T-cell (primary cell): ENCODE results near the gene DMTF1. TPM values are rescaled to one million over a fixed set of nuclear protein-coding genes. Genes with fewer than 3 reads are reported as not detected.

Experiments used
- ATAC-seq, 4 experiments: fragments of 200-7000 bp in 3 of 4; fragments of 150-1000 bp in 1 of 4; cut with Tn5 transposase; replicated peaks in 1 of 4; 1 replicate in 3 of 4; 2 replicates in 1 of 4; pipeline ENCODE4 v1.10.0; 2021; ENCODE audit warnings: moderate library complexity in 3 of 4, mild to moderate bottlenecking in 2 of 4, moderate number of reproducible peaks in 1 of 4
- CTCF ChIA-PET, 2 donors: fragments of 300-600 bp; sonication (Branson Sonifier 250); formaldehyde crosslinking; loops; one replicate each; lab custom pipeline; 2022; ENCODE audit warnings: antibody characterized with exemption in 2 of 2; lab: Charles Lee
- POLR2A ChIA-PET, 2 donors: fragments of 300-600 bp; sonication (Branson Sonifier 250); formaldehyde crosslinking; loops; one replicate each; lab custom pipeline; 2022; ENCODE audit warnings: antibody characterized with exemption in 2 of 2; lab: Charles Lee
- DNase-seq, 35 experiments: peaks; one replicate each; pipeline versions ENCODE4 v3.0.0 to v3.0.0-alpha.2; 2013 to 2023
- H3K27ac ChIP-seq: one replicate; pipeline ENCODE4 v1.5.1; 2013; ENCODE audit warnings: low read length
- H3K27me3 ChIP-seq, 2 experiments: replicated peaks in 1 of 2; 1 replicate in 1 of 2; 2 replicates in 1 of 2; pipeline versions ENCODE4 v1.6.1 to v1.7.0; 2013; ENCODE audit warnings: low read length in 1 of 2, mixed read lengths in 1 of 2; ENCODE audit not compliant: control insufficient read depth in 2 of 2, insufficient read depth in 2 of 2; ENCODE audit errors: extremely low read depth in 1 of 2
- H3K36me3 ChIP-seq, 2 donors: 1 replicate in 1 of 2; 2 replicates in 1 of 2; pipeline versions ENCODE4 v1.6.1 to v1.7.0; 2013; ENCODE audit warnings: low read length in 1 of 2; ENCODE audit not compliant: control insufficient read depth in 2 of 2, insufficient read depth in 1 of 2; ENCODE audit errors: extremely low read depth in 1 of 2
- H3K4me1 ChIP-seq, 2 experiments: 1 replicate in 1 of 2; 2 replicates in 1 of 2; pipeline versions ENCODE4 v1.6.1 to v1.7.0; 2013; ENCODE audit warnings: low read length in 2 of 2, mixed read lengths in 1 of 2; ENCODE audit not compliant: insufficient read depth in 2 of 2, control insufficient read depth in 1 of 2; ENCODE audit errors: extremely low read depth in 1 of 2
- H3K4me3 ChIP-seq, 2 donors: 1 replicate in 1 of 2; 2 replicates in 1 of 2; pipeline versions ENCODE4 v1.5.1 to v1.7.0; 2013; ENCODE audit warnings: mild to moderate bottlenecking in 2 of 2, low read length in 1 of 2, moderate library complexity in 1 of 2; ENCODE audit not compliant: control insufficient read depth in 1 of 2; ENCODE audit errors: extremely low read depth in 1 of 2
- H3K9me3 ChIP-seq: 2 replicates; pipeline ENCODE4 v1.7.0; 2013
- H3K27ac Mint-ChIP-seq, 2 donors: one replicate each; pipeline ENCODE4 v1.8.0; 2020 to 2021; ENCODE audit warnings: mild to moderate bottlenecking in 2 of 2, mixed read lengths in 2 of 2
- H3K27me3 Mint-ChIP-seq, 2 donors: one replicate each; pipeline ENCODE4 v1.8.0; 2021 to 2022; ENCODE audit warnings: mixed read lengths in 2 of 2
- H3K36me3 Mint-ChIP-seq: one replicate; pipeline ENCODE4 v1.8.0; 2021; ENCODE audit warnings: mixed read lengths
- H3K4me1 Mint-ChIP-seq, 3 donors: one replicate each; pipeline ENCODE4 v1.8.0; 2020 to 2022; ENCODE audit warnings: mixed read lengths in 3 of 3, mild to moderate bottlenecking in 1 of 3
- H3K4me3 Mint-ChIP-seq, 3 donors: one replicate each; pipeline ENCODE4 v1.8.0; 2020 to 2022; ENCODE audit warnings: mild to moderate bottlenecking in 3 of 3, mixed read lengths in 3 of 3, moderate library complexity in 3 of 3
- H3K9me3 Mint-ChIP-seq, 3 donors: one replicate each; pipeline ENCODE4 v1.8.0; 2020 to 2022; ENCODE audit warnings: mixed read lengths in 3 of 3
- WGBS: methylation state at CpG from one replicate; pipeline ENCODE4 v1.1.5; 2013; ENCODE audit warnings: missing lambda C conversion rate; ENCODE audit not compliant: insufficient coverage; 5-methylcytosine and 5-hydroxymethylcytosine counted together
- total RNA-seq, 35 experiments: library from RNA in 6 of 35; stranded (reverse) in 6 of 35; fragments of 120-200 nt in 1 of 35; gene quantifications; one replicate each; pipeline versions ENCODE4 v1.2.1 to v1.2.4 and lab custom pipeline; 2013 to 2026

The DMTF1 gene
- total RNA-seq, 5 donors from 2014 or later (not counting 1 experiment from before 2014, with no cell fraction given) = 128 to 176 (median 136) TPM

GRCh38 chr7:87192784-87193487, 40.7 kb downstream of the DMTF1 start:
- ChIA-PET POLR2A (interaction anchor here (0.9 to 1.3 kb wide), 4 partner anchors 21 to 39 kb away, joined by 3 to 6 read pairs (median 4); no protein-coding TSS in a partner anchor), CTCF (interaction anchor here in 1 of 2 donors (0.6 kb wide), 1 partner anchor 35 kb away, joined by 3 read pairs; no protein-coding TSS in a partner anchor)
- H3K4me1 Mint-ChIP-seq = peaks cover 35 to 52% (median 40%) of the 10 kb centered on the region in 3 donors
- peaks cover 53% of the 10 kb centered on the region for H3K36me3 Mint-ChIP-seq
- peak overlapping the region; percentile 62 to 65 for H3K27ac Mint-ChIP-seq
- Histone ChIP-seq H3K27me3 (no peaks in the 10 kb centered on the region), H3K36me3 (peaks cover 8 to 82% of the 10 kb centered on the region in 2 donors), H3K27ac (no peak overlapping the region), H3K4me3 (no peak overlapping the region), H3K4me1 (no peaks in the 10 kb centered on the region), H3K9me3 (no peaks in the 10 kb centered on the region)
- DNase-seq (no peak), ATAC-seq (peak in 1 of 4 experiments; percentile 20)
- WGBS = 50% methylated on average over 1 of the region's 6 CpGs
- no peak overlapping the region for H3K4me3 Mint-ChIP-seq
- no peaks in the 10 kb centered on the region for H3K9me3 Mint-ChIP-seq
- H3K27me3 Mint-ChIP-seq = no peaks in the 10 kb centered on the region

- CTCF ChIA-PET = no interaction called here
Measured at GRCh38 chr7:87193912-87194311, 41.7 kb downstream of the DMTF1 start.

GRCh38 chr7:87199241-87199640, 47.0 kb downstream of the DMTF1 start:
- Histone ChIP-seq H3K4me3 (no peak overlapping the region), H3K4me1 (peaks cover 2 to 11% of the 10 kb centered on the region in 2 experiments), H3K27me3 (no peaks in the 10 kb centered on the region), H3K36me3 (peaks cover 1 to 50% of the 10 kb centered on the region in 2 donors), H3K9me3 (no peaks in the 10 kb centered on the region), H3K27ac (no peak overlapping the region)
- ATAC-seq = no peak
- CTCF ChIA-PET = interaction anchor here (0.7 to 2.7 kb wide), 6 partner anchors 9 to 46 kb away, joined by 3 to 7 read pairs (median 5); partner anchors contain the start of gene DMTF1 (in 1 of the 2)
- H3K9me3 Mint-ChIP-seq = peaks cover 4 to 7% (median 4%) of the 10 kb centered on the region in 3 donors
- H3K36me3 Mint-ChIP-seq = peaks cover 60% of the 10 kb centered on the region
- POLR2A ChIA-PET = interaction anchor here (0.7 to 2.1 kb wide), 6 partner anchors 13 to 46 kb away, joined by 3 to 11 read pairs (median 3); no protein-coding TSS in a partner anchor
- WGBS = 100% methylated on average over 1 of the region's 1 CpG
- no peak overlapping the region for H3K4me3 Mint-ChIP-seq
- peak overlapping the region; percentile 17 to 77 for H3K27ac Mint-ChIP-seq
- DNase-seq = no peak
- peaks cover 60 to 78% (median 73%) of the 10 kb centered on the region in 3 donors for H3K4me1 Mint-ChIP-seq
- no peaks in the 10 kb centered on the region for H3K27me3 Mint-ChIP-seq

More at GRCh38 chr7:87193912-87194311, 41.7 kb downstream of the DMTF1 start:
- Mint-ChIP-seq H3K27ac (peak overlapping the region in 1 of 2 donors; percentile 62), H3K36me3 (peaks cover 55% of the 10 kb centered on the region), H3K9me3 (no peaks in the 10 kb centered on the region), H3K4me3 (no peak overlapping the region), H3K27me3 (no peaks in the 10 kb centered on the region), H3K4me1 (peaks cover 41 to 56% (median 41%) of the 10 kb centered on the region in 3 donors)
- POLR2A ChIA-PET = no interaction called here
- H3K9me3 ChIP-seq = no peaks in the 10 kb centered on the region
- no peaks in the 10 kb centered on the region for H3K27me3 ChIP-seq
- no peak overlapping the region for H3K27ac ChIP-seq
- H3K4me1 ChIP-seq = no peaks in the 10 kb centered on the region
- H3K36me3 ChIP-seq = peaks cover 8 to 76% of the 10 kb centered on the region in 2 donors
- WGBS = no CpG with 5 or more reads among the region's 1 CpG
- H3K4me3 ChIP-seq = no peak overlapping the region
- ATAC-seq (no peak), DNase-seq (no peak)

- CTCF ChIA-PET = interaction anchor here (1.1 to 2.7 kb wide), 3 partner anchors 13 to 47 kb away, joined by 5 to 7 read pairs (median 7); partner anchors contain the start of gene DMTF1 (in 1 of the 2)
- H3K4me3 Mint-ChIP-seq = peak overlapping the region in 2 of 3 donors; percentile 25 to 27
- peak in 2 of 4 experiments; percentile 23 to 25 for ATAC-seq
- 44% methylated on average over 3 of the region's 6 CpGs for WGBS
- no peaks in the 10 kb centered on the region for H3K27me3 Mint-ChIP-seq
- Histone ChIP-seq H3K27ac (peak overlapping the region; percentile 26), H3K4me1 (peaks cover 2 to 14% of the 10 kb centered on the region in 2 experiments), H3K9me3 (no peaks in the 10 kb centered on the region), H3K27me3 (no peaks in the 10 kb centered on the region), H3K36me3 (peaks cover 6 to 47% of the 10 kb centered on the region in 2 donors), H3K4me3 (no peak overlapping the region)
- H3K4me1 Mint-ChIP-seq = peaks cover 63 to 75% (median 74%) of the 10 kb centered on the region in 3 donors
- DNase-seq = no peak
- peaks cover 60% of the 10 kb centered on the region for H3K36me3 Mint-ChIP-seq
- peak overlapping the region; percentile 72 to 77 for H3K27ac Mint-ChIP-seq
- POLR2A ChIA-PET = interaction anchor here (1.2 to 2.1 kb wide), 2 partner anchors 13 to 17 kb away, joined by 3 to 11 read pairs; no protein-coding TSS in a partner anchor
- peaks cover 4 to 8% (median 5%) of the 10 kb centered on the region in 3 donors for H3K9me3 Mint-ChIP-seq
Measured at GRCh38 chr7:87199700-87200450, 47.6 kb downstream of the DMTF1 start.

GRCh38 chr7:87202208-87202607, 50.0 kb downstream of the DMTF1 start:
- Mint-ChIP-seq H3K4me3 (peak overlapping the region in 1 of 3 donors; percentile 23), H3K27ac (peak overlapping the region; percentile 72 to 85), H3K9me3 (peaks cover 9 to 23% (median 19%) of the 10 kb centered on the region in 3 donors), H3K4me1 (peaks cover 68 to 75% (median 72%) of the 10 kb centered on the region in 3 donors), H3K36me3 (peaks cover 65% of the 10 kb centered on the region), H3K27me3 (no peaks in the 10 kb centered on the region)
- peaks cover 2 to 16% of the 10 kb centered on the region in 2 experiments for H3K4me1 ChIP-seq
- H3K9me3 ChIP-seq = peaks cover 5% of the 10 kb centered on the region
- DNase-seq = no peak
- ATAC-seq = no peak
- H3K4me3 ChIP-seq = no peak overlapping the region
- 88% methylated on average over 1 of the region's 1 CpG for WGBS
- ChIA-PET POLR2A (interaction anchor here (0.6 to 1.5 kb wide), 4 partner anchors 10 to 15 kb away, joined by 3 to 5 read pairs (median 4); no protein-coding TSS in a partner anchor), CTCF (interaction anchor here in 1 of 2 donors (0.6 to 1.6 kb wide), 2 partner anchors 15 to 29 kb away, joined by 3 to 4 read pairs; no protein-coding TSS in a partner anchor)
- H3K36me3 ChIP-seq = peaks cover 13 to 32% of the 10 kb centered on the region in 2 donors
- H3K27me3 ChIP-seq = no peaks in the 10 kb centered on the region
- H3K27ac ChIP-seq = peak overlapping the region; percentile 21
